ENCODE measurements around the gene ABT1.

The ABT1 gene

GRCh38 chr6:26602262-26602661 is 5.5 kb downstream of the ABT1 start:
- no peak for DNase-seq (ENCODE audit: low read depth)
- H3K4me3 ChIP-seq (ENCODE audit: low read depth, low read length), result no peak overlapping the region
- TF ChIP-seq, protein P1, sequence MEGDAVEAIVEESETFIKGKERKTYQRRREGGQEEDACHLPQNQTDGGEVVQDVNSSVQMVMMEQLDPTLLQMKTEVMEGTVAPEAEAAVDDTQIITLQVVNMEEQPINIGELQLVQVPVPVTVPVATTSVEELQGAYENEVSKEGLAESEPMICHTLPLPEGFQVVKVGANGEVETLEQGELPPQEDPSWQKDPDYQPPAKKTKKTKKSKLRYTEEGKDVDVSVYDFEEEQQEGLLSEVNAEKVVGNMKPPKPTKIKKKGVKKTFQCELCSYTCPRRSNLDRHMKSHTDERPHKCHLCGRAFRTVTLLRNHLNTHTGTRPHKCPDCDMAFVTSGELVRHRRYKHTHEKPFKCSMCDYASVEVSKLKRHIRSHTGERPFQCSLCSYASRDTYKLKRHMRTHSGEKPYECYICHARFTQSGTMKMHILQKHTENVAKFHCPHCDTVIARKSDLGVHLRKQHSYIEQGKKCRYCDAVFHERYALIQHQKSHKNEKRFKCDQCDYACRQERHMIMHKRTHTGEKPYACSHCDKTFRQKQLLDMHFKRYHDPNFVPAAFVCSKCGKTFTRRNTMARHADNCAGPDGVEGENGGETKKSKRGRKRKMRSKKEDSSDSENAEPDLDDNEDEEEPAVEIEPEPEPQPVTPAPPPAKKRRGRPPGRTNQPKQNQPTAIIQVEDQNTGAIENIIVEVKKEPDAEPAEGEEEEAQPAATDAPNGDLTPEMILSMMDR (IDR thresholded peaks at IDR 0.05; ENCODE audit: control insufficient read depth, extremely low read depth, insufficient read depth), result no peak

- no peak overlapping the region for H3K4me3 ChIP-seq (ENCODE audit: low read depth, low read length)
- TF ChIP-seq, protein P1 (IDR thresholded peaks at IDR 0.05; ENCODE audit: control insufficient read depth, extremely low read depth, insufficient read depth), result no peak
- DNase-seq (ENCODE audit: low read depth), result no peak
Observed at GRCh38 chr6:26604026-26604425, 7.3 kb downstream of the ABT1 start.

GRCh38 chr6:26604797-26605196 is 8.0 kb downstream of the ABT1 start:
- TF ChIP-seq, protein P1 (IDR thresholded peaks at IDR 0.05; ENCODE audit: control insufficient read depth, extremely low read depth, insufficient read depth), result no peak
- DNase-seq (ENCODE audit: low read depth), result no peak

DNA sequence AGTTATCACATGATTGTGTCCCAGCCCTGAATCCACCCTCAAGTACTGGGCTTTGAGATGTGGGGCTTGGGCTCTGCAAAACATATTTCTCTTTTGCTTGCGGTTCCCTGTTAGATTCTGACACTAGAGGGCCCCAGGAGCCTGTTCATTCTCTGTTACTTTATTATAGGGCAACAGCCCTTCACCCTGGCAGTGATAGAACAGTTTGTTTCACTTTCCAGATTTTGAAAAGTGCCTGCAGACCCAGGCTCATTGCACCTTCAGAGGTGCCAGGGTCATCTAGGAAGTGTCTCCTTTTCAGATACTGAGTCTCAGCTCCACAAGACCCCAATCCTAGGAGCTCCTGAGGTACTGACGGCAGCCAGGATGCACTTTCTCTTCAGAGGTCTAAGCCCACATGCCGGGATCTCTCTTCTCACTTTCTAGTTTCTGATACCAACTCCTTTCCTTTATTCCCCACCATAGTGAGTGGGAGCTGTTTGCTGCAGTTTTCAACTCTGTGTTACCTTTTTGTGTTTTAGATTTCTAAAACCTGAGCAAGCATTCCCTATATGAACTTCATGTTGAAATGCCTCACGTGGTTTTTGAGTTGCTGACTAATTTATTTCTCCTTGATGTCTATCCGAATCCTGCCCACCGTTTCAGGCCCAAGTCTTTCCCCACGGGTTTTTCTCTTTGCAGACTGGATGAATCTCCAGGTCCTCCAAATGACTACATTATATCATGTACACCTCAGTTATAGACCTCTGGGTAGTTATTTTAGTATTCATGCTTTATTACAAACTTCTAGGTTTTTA is 10.9 kb downstream of the ABT1 start:
- TF ChIP-seq, protein P1 (IDR thresholded peaks at IDR 0.05; ENCODE audit: control insufficient read depth, extremely low read depth, insufficient read depth), result peak; percentile 80
- no peak overlapping the region for H3K4me3 ChIP-seq (ENCODE audit: low read depth, low read length)
- no peak for DNase-seq (ENCODE audit: low read depth)

More at GRCh38 chr6:26604797-26605196, 8.0 kb downstream of the ABT1 start:
- no peak overlapping the region for H3K4me3 ChIP-seq (ENCODE audit: low read depth, low read length)

DNA sequence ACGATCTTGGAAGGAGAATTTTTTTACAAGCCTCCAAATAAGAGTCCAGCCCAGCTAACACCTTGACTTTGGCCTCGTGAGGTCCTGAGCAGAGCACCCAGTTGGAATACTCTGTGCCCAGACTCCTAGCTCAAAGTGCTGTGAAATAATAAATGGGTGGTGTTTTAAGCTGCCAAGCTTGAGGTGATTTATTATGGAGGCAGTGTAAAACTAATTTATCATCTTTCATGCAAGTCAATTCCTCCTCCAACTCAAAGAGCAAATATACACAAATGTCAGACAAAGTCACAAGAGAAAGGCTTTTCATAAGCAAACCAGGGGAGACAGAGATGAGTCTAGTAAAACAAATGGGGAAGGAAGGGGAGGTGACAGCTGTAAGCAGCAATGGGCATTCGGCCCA is 12.7 kb downstream of the ABT1 start:
- TF ChIP-seq, protein P1 (IDR thresholded peaks at IDR 0.05; ENCODE audit: control insufficient read depth, extremely low read depth, insufficient read depth), result no peak

GRCh38 chr6:26611599-26611998 is 14.8 kb downstream of the ABT1 start:
- no peak for DNase-seq (ENCODE audit: low read depth)
- H3K4me3 ChIP-seq (ENCODE audit: low read depth, low read length), result no peak overlapping the region
- TF ChIP-seq, protein P1 (IDR thresholded peaks at IDR 0.05; ENCODE audit: control insufficient read depth, extremely low read depth, insufficient read depth), result no peak

More for the DNA sequence above, 12.7 kb downstream of the ABT1 start:
- DNase-seq (ENCODE audit: low read depth), result no peak
- no peak overlapping the region for H3K4me3 ChIP-seq (ENCODE audit: low read depth, low read length)

GRCh38 chr6:26613201-26613600 is 16.4 kb downstream of the ABT1 start:
- TF ChIP-seq, protein P1 (IDR thresholded peaks at IDR 0.05; ENCODE audit: control insufficient read depth, extremely low read depth, insufficient read depth), result no peak
- no peak overlapping the region for H3K4me3 ChIP-seq (ENCODE audit: low read depth, low read length)
- DNase-seq (ENCODE audit: low read depth), result no peak
